ENCODE data around the gene BMAL1. TPM values are rescaled to one million over a fixed set of nuclear protein-coding genes. Genes with fewer than 3 reads are reported as not detected.
A peak's percentile ranks its signal among the peaks of the same experiment; 100 is the strongest.

The BMAL1 gene
- total RNA-seq, 5 donors from 2014 or later (not counting 1 experiment from before 2014, with no cell fraction given): 67.9 to 99.2 (median 72.1) TPM

DNA sequence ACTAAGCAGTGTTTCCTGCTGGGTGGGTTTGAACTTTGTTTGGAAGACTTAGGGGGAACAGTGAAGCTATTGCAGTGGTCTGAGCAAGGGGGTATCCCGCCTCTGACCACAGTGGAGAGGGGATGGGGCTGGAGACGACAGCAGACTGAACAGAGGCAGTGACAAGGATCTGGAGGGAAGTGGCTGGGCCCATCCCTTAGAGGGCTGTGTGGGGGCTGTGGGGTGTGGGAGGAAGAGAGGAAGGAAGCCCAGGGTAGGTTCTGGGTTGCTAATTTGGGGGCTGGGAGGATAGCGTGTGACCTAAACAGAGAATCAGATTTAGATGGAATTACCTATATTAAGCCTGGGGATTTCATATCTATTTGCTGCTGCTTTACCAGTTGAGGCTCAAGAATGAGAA, 70.7 kb downstream of the BMAL1 start:
- H3K9me3 Mint-ChIP-seq: no peaks in the 10 kb centered on the region
- 23% methylated on average over 3 of the region's 3 CpGs for WGBS (ENCODE audit: insufficient coverage)
- H3K27me3 ChIP-seq (replicated peaks in 1 of 2; ENCODE audit: control insufficient read depth in 2 of 2, extremely low read depth in 1 of 2, insufficient read depth in 2 of 2, low read length in 1 of 2): no peaks in the 10 kb centered on the region
- ChIA-PET CTCF (no interaction called here), POLR2A (no interaction called here)
- ATAC-seq (replicated peaks in 1 of 4): peak in 3 of 4 experiments; percentile 24 to 33 (median 27)
- peak overlapping the region; percentile 50 to 84 for H3K27ac Mint-ChIP-seq
- H3K36me3 Mint-ChIP-seq: peaks cover 37% of the 10 kb centered on the region
- H3K4me1 ChIP-seq (ENCODE audit: control insufficient read depth in 1 of 2, extremely low read depth in 1 of 2, insufficient read depth in 2 of 2, low read length in 2 of 2): peaks cover 4 to 40% of the 10 kb centered on the region in 2 experiments
- H3K36me3 ChIP-seq (ENCODE audit: control insufficient read depth in 2 of 2, extremely low read depth in 1 of 2, insufficient read depth in 1 of 2, low read length in 1 of 2): peaks cover 3 to 41% of the 10 kb centered on the region in 2 donors
- peaks cover 48 to 51% (median 51%) of the 10 kb centered on the region in 3 donors for H3K4me1 Mint-ChIP-seq
- H3K9me3 ChIP-seq: no peaks in the 10 kb centered on the region
- no peak overlapping the region for H3K4me3 ChIP-seq (ENCODE audit: control insufficient read depth in 1 of 2, extremely low read depth in 1 of 2, low read length in 1 of 2)
- no peak overlapping the region for H3K27ac ChIP-seq (ENCODE audit: low read length)
- no peaks in the 10 kb centered on the region for H3K27me3 Mint-ChIP-seq
- DNase-seq: no peak
- H3K4me3 Mint-ChIP-seq: peak overlapping the region in 1 of 3 donors; percentile 50

DNA sequence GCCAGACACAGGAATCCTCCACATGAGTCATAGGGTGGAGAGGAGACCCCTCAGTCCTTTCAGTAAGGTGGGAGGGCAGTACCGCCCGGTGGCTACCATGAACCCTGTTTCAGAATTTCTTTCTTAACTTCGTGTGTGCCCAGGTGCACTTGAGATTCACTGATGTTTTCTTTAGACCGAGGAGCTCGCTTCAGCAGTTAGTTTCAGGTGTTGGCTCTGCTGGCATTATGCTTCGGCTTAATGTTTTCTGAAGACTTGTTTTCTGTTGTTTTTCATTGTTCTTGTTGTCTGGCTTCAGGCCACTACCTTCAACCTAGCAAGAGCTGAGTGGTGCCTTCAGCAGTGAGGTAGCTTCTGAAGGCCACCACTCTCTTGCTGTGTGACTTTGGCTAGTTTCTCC, 71.5 kb downstream of the BMAL1 start:
- Mint-ChIP-seq H3K27me3 (no peaks in the 10 kb centered on the region), H3K36me3 (peaks cover 37% of the 10 kb centered on the region), H3K4me1 (peaks cover 42 to 47% (median 45%) of the 10 kb centered on the region in 3 donors), H3K9me3 (no peaks in the 10 kb centered on the region), H3K4me3 (no peak overlapping the region), H3K27ac (peak overlapping the region in 1 of 2 donors; percentile 16)
- ChIA-PET CTCF (interaction anchor here in 1 of 2 donors (1.2 to 1.3 kb wide), 2 partner anchors 14 to 142 kb away, joined by 3 read pairs; no protein-coding TSS in a partner anchor), POLR2A (no interaction called here)
- no peak for DNase-seq
- Histone ChIP-seq H3K36me3 (ENCODE audit: control insufficient read depth in 2 of 2, extremely low read depth in 1 of 2, insufficient read depth in 1 of 2, low read length in 1 of 2) (peaks cover 3 to 41% of the 10 kb centered on the region in 2 donors), H3K9me3 (no peaks in the 10 kb centered on the region), H3K4me1 (ENCODE audit: control insufficient read depth in 1 of 2, extremely low read depth in 1 of 2, insufficient read depth in 2 of 2, low read length in 2 of 2) (peaks cover 4 to 37% of the 10 kb centered on the region in 2 experiments), H3K27me3 (replicated peaks in 1 of 2; ENCODE audit: control insufficient read depth in 2 of 2, extremely low read depth in 1 of 2, insufficient read depth in 2 of 2, low read length in 1 of 2) (no peaks in the 10 kb centered on the region), H3K27ac (ENCODE audit: low read length) (no peak overlapping the region), H3K4me3 (ENCODE audit: control insufficient read depth in 1 of 2, extremely low read depth in 1 of 2, low read length in 1 of 2) (no peak overlapping the region)
- WGBS (ENCODE audit: insufficient coverage): 92% methylated on average over 6 of the region's 6 CpGs
- no peak for ATAC-seq (replicated peaks in 1 of 4)

DNA sequence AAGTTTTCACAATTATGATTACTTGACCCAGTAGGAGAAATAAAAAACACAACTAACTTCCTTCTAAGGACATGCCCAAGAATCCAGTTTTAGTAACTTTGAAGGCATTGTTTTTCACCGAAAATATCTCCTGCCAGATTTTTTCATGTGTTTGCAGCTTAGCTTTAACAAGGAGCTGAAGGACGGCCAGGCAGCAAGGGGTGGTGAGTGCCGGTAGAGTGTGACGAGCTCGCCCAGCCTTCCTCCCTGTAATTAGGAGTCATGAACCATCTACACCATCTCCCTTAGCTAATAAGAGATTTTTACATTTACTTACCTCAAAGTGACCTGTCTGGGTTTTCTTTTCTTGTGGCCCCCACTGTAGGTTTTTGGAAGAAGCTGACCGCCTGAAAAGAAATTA, 72.0 kb downstream of the BMAL1 start:
- DNase-seq: no peak
- no CpG with 5 or more reads among the region's 6 CpGs for WGBS (ENCODE audit: insufficient coverage)
- H3K27me3 Mint-ChIP-seq: no peaks in the 10 kb centered on the region
- no peaks in the 10 kb centered on the region for H3K9me3 Mint-ChIP-seq
- H3K4me1 Mint-ChIP-seq: peaks cover 37 to 42% (median 40%) of the 10 kb centered on the region in 3 donors
- no peaks in the 10 kb centered on the region for H3K9me3 ChIP-seq
- peak overlapping the region in 1 of 2 donors; percentile 16 for H3K27ac Mint-ChIP-seq
- H3K36me3 ChIP-seq (ENCODE audit: control insufficient read depth in 2 of 2, extremely low read depth in 1 of 2, insufficient read depth in 1 of 2, low read length in 1 of 2): peaks cover 7 to 44% of the 10 kb centered on the region in 2 donors
- H3K27ac ChIP-seq (ENCODE audit: low read length): no peak overlapping the region
- ChIA-PET CTCF (interaction anchor here in 1 of 2 donors (1.2 to 1.3 kb wide), 2 partner anchors 14 to 142 kb away, joined by 3 read pairs; no protein-coding TSS in a partner anchor), POLR2A (no interaction called here)
- no peaks in the 10 kb centered on the region for H3K27me3 ChIP-seq (replicated peaks in 1 of 2; ENCODE audit: control insufficient read depth in 2 of 2, extremely low read depth in 1 of 2, insufficient read depth in 2 of 2, low read length in 1 of 2)
- peaks cover 4 to 32% of the 10 kb centered on the region in 2 experiments for H3K4me1 ChIP-seq (ENCODE audit: control insufficient read depth in 1 of 2, extremely low read depth in 1 of 2, insufficient read depth in 2 of 2, low read length in 2 of 2)
- ATAC-seq (replicated peaks in 1 of 4): no peak
- no peak overlapping the region for H3K4me3 Mint-ChIP-seq
- H3K4me3 ChIP-seq (ENCODE audit: control insufficient read depth in 1 of 2, extremely low read depth in 1 of 2, low read length in 1 of 2): no peak overlapping the region
- H3K36me3 Mint-ChIP-seq: peaks cover 37% of the 10 kb centered on the region

DNA sequence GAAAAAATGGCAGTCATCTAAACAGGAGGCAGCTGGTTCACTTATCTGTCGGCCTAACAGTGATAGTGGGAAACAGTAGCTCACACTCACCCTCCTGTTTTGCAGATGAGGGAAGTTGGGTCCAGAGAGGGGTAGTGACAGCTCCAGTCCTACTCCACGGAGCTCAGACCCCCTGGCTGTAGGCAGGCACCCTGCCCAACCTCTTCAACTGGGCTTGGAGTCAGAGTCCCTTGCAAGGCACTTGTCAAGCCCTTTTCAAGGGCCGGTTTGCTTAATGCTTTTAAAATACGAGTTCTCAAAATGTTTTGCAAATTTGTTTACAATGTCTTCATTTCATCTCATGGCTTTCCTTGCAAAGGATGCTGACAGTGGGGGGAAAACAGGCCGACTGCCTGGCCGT, 75.1 kb downstream of the BMAL1 start:
- POLR2A ChIA-PET: no interaction called here

DNA sequence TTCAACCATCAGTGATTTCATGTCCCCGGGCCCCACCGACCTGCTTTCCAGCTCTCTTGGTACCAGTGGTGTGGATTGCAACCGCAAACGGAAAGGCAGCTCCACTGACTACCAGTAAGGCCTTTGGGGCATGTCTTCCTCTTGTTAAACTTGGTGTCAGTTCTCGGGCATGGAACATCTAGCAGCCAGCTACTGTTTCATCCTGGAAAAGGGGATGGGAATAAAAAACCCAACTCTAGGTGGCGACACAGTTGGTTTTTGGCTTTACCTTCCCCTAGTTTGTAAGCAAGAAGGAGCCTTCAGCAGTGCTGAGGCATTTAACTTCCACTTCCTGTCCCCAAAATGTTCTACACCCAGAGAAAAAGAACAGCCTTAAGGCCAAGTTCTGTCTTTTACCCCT, 76.7 kb downstream of the BMAL1 start:
- DNase-seq (no peak), ATAC-seq (replicated peaks in 1 of 4) (no peak)
- Histone ChIP-seq H3K36me3 (ENCODE audit: control insufficient read depth in 2 of 2, extremely low read depth in 1 of 2, insufficient read depth in 1 of 2, low read length in 1 of 2) (peaks cover 15 to 79% of the 10 kb centered on the region in 2 donors), H3K4me3 (ENCODE audit: control insufficient read depth in 1 of 2, extremely low read depth in 1 of 2, low read length in 1 of 2) (no peak overlapping the region), H3K27ac (ENCODE audit: low read length) (no peak overlapping the region), H3K4me1 (ENCODE audit: control insufficient read depth in 1 of 2, extremely low read depth in 1 of 2, insufficient read depth in 2 of 2, low read length in 2 of 2) (no peaks in the 10 kb centered on the region), H3K9me3 (no peaks in the 10 kb centered on the region), H3K27me3 (replicated peaks in 1 of 2; ENCODE audit: control insufficient read depth in 2 of 2, extremely low read depth in 1 of 2, insufficient read depth in 2 of 2, low read length in 1 of 2) (no peaks in the 10 kb centered on the region)
- Mint-ChIP-seq H3K4me3 (no peak overlapping the region), H3K4me1 (peaks cover 5 to 6% (median 6%) of the 10 kb centered on the region in 3 donors), H3K36me3 (peaks cover 55% of the 10 kb centered on the region), H3K27me3 (no peaks in the 10 kb centered on the region), H3K9me3 (no peaks in the 10 kb centered on the region), H3K27ac (peak overlapping the region in 1 of 2 donors; percentile 22)
- CTCF ChIA-PET: interaction anchor here in 1 of 2 donors (0.6 kb wide), 1 partner anchor 1779 kb away, joined by 3 read pairs; no protein-coding TSS in a partner anchor
- WGBS (ENCODE audit: insufficient coverage): 88% methylated on average over 3 of the region's 6 CpGs
- POLR2A ChIA-PET: no interaction called here

More for the DNA sequence above, 75.1 kb downstream of the BMAL1 start:
- Mint-ChIP-seq H3K27ac (no peak overlapping the region), H3K27me3 (no peaks in the 10 kb centered on the region), H3K36me3 (peaks cover 50% of the 10 kb centered on the region), H3K4me1 (peaks cover 16 to 17% (median 17%) of the 10 kb centered on the region in 3 donors), H3K9me3 (no peaks in the 10 kb centered on the region), H3K4me3 (no peak overlapping the region)
- Histone ChIP-seq H3K4me3 (ENCODE audit: control insufficient read depth in 1 of 2, extremely low read depth in 1 of 2, low read length in 1 of 2) (no peak overlapping the region), H3K27me3 (replicated peaks in 1 of 2; ENCODE audit: control insufficient read depth in 2 of 2, extremely low read depth in 1 of 2, insufficient read depth in 2 of 2, low read length in 1 of 2) (no peaks in the 10 kb centered on the region), H3K9me3 (no peaks in the 10 kb centered on the region), H3K36me3 (ENCODE audit: control insufficient read depth in 2 of 2, extremely low read depth in 1 of 2, insufficient read depth in 1 of 2, low read length in 1 of 2) (peaks cover 13 to 65% of the 10 kb centered on the region in 2 donors), H3K27ac (ENCODE audit: low read length) (no peak overlapping the region), H3K4me1 (ENCODE audit: control insufficient read depth in 1 of 2, extremely low read depth in 1 of 2, insufficient read depth in 2 of 2, low read length in 2 of 2) (peaks cover 4 to 10% of the 10 kb centered on the region in 2 experiments)
- CTCF ChIA-PET: interaction anchor here in 1 of 2 donors (0.8 kb wide), 1 partner anchor 392 kb away, joined by 3 read pairs; no protein-coding TSS in a partner anchor
- 94% methylated on average over 3 of the region's 6 CpGs for WGBS (ENCODE audit: insufficient coverage)
- DNase-seq (no peak), ATAC-seq (replicated peaks in 1 of 4) (no peak)

DNA sequence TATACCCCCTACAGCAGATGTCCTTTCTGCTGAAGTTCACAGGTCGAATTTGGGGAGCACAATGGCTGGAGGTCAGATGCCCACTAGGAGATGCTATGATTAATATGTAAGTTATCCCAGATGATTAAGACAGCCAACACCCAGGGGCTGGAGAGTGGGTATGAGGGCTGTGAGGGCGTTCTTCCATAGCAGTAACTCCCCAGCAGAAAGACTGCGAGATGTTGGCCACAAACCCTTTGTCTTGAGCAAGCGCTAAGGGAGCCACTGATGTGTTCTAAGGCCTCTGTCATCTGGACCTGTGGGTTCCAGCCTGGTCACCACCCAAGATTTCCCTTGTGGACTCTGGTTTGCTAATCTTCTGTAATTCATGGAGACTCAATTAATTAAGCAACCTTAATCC, 77.6 kb downstream of the BMAL1 start:
- no peak overlapping the region for H3K4me3 Mint-ChIP-seq
- Histone ChIP-seq H3K4me3 (ENCODE audit: control insufficient read depth in 1 of 2, extremely low read depth in 1 of 2, low read length in 1 of 2) (no peak overlapping the region), H3K27me3 (replicated peaks in 1 of 2; ENCODE audit: control insufficient read depth in 2 of 2, extremely low read depth in 1 of 2, insufficient read depth in 2 of 2, low read length in 1 of 2) (no peaks in the 10 kb centered on the region), H3K27ac (ENCODE audit: low read length) (no peak overlapping the region), H3K9me3 (no peaks in the 10 kb centered on the region), H3K4me1 (ENCODE audit: control insufficient read depth in 1 of 2, extremely low read depth in 1 of 2, insufficient read depth in 2 of 2, low read length in 2 of 2) (no peaks in the 10 kb centered on the region), H3K36me3 (ENCODE audit: control insufficient read depth in 2 of 2, extremely low read depth in 1 of 2, insufficient read depth in 1 of 2, low read length in 1 of 2) (peaks cover 15 to 81% of the 10 kb centered on the region in 2 donors)
- ChIA-PET POLR2A (no interaction called here), CTCF (interaction anchor here in 1 of 2 donors (0.8 kb wide), 1 partner anchor 12 kb away, joined by 3 read pairs; no protein-coding TSS in a partner anchor)
- peaks cover 5 to 6% (median 6%) of the 10 kb centered on the region in 3 donors for H3K4me1 Mint-ChIP-seq
- no peaks in the 10 kb centered on the region for H3K9me3 Mint-ChIP-seq
- ATAC-seq (replicated peaks in 1 of 4) (no peak), DNase-seq (no peak)
- H3K27ac Mint-ChIP-seq: peak overlapping the region in 1 of 2 donors; percentile 16
- WGBS (ENCODE audit: insufficient coverage): 100% methylated on average over 3 of the region's 4 CpGs
- peaks cover 56% of the 10 kb centered on the region for H3K36me3 Mint-ChIP-seq
- H3K27me3 Mint-ChIP-seq: no peaks in the 10 kb centered on the region
